Fibroblast of skin of abdomen (primary cell): ENCODE data around the gene SNTG2.

Experiments
- DNase-seq: peaks from one replicate; pipeline ENCODE4 v3.0.0-alpha.2; 2013

Gene SNTG2

DNA sequence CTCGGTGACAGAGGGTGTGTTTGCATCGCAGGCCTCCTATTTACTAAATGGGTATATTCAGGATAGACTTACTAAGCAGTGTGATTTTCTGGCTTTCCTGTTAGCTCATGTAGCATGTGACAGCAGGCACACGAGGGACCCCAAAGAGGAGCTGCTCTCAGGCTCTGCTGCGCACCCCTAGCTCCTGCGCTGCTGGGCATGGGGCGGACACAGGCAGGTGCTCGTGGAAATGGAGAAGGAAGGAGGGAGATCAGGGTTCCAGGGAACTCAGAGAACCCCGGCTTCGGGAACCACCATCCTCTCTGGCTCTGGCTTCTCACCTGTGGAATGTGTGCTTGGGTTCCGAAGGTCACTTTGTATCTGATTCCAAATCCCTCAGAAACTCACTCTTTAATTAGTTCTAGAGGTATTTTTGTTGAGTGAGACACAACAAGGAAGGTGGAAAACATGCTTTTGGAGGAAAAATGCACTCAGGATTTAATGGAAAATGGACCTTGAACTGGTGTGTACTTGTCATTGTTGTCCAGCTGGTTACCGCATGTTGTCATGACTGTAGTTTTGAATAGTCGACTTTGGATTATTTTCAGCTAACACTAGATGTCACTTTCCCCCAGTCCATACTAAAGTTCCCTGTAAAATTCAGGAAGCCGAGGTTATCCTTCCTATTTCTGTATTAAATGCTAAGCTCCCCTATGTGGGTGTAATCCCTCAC, 3.5 kb downstream of the SNTG2 start:
- DNase-seq: peak; percentile 27

DNA sequence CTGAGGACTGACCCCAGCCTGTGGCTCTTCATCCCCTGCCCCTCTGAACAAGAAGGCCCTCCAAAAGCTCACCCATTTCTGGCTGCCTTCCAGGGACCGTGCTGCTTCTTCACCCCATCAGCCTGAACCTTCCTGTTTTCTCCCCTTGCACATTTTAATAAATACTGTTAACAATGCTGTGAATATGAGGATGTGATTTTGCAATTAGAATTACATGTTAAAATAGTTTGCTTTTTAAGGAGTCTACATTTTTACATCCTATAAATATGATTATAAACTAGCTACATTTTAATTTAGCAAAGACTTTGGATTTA, 4.0 kb downstream of the SNTG2 start:
- DNase-seq: no peak

DNA sequence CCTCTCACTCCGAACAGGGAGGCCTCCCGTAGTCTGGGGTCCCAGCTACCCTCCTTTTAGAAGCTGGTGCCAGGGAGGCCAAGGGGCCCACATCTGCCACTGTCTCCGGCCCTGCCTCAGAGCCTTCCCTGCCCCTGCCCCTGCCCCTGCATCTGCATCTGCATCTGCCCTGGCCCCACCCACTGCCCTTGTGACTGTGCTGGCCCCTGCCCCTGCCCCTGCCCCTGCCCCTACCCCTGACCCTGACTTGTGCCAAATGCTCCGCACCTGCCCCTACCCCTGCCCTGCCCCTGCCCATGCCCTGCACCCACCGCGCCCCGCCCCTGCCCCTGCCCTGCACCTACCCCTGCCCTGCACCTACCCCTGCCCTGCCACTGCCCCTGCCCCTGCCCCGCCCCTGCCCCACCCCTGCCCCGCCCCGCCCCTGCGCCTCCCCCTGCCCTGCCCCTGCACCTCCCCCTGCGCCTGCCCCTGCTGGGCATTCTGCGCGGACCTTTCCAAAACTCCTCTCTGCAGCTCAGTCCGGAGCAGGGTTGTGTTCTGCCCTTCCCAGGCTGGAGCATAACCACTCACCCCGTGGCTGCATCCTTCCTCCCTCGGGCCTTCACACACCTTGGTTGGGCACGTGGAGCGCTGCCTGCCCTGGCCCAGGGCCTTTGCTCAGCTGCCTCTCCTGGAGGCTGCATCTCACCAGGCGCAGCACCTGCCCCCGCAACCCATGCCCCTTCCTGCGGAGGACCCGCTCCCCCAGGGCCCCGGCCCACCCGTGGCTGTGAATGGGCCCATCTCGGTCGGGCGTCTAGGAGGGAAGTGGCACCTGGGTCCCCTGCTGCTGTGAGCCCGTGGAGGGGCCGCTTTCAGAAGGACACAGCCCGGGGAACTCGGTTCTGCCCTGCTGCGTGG, 5.4 kb downstream of the SNTG2 start:
- no peak for DNase-seq

DNA sequence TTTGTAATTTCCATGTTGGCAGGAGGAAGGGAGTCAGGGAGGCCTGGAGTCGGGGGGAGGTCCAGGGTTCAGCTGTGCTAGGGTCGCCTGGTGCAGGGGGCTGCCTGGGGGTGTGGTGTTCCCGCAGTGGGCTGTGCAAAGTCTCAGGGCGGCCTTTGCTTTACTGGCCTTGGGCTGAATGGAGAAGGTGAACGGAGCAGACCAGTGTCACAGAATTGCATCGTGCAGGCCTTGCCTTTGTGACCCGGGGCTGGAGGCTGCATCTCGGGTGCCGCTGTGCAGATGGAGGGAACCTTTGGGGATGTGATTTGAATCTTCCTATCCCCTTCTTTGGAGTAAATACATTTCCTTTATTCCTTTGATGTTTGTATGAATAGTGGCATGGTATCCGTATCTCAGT, 8.8 kb downstream of the SNTG2 start:
- DNase-seq: no peak

DNA sequence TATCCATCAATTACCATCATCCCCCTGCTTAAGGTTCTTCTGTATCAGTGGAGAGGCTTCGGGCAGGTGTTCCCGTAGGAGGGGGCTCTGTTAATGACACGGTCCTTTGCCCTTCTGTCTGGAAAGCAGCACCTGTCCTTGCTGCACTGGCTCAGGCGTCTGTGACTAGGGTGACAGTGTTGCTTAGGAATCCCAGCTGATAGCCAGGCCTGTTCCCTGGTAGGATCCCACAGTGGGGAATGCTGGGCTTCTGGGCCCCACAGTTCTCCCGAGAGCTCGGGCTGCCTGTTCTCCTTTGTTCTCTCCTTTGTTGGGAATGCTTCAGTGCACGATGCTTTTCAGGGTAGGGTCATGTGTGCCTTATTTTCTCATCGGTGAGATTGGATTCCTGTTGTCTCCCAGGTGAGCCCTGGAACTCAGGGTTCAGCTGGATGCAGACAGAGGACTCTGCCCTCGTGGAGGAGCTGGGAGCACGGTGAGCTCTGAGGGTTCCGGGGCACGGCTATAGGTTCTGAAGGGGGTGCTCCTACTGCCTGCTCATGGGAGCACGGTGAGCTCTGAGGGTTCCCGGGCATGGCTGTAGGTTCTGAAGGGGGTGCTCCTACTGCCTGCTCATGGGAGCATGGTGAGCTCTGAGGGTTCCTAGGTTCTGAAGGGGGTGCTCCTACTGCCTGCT, 9.6 kb downstream of the SNTG2 start:
- DNase-seq: no peak

DNA sequence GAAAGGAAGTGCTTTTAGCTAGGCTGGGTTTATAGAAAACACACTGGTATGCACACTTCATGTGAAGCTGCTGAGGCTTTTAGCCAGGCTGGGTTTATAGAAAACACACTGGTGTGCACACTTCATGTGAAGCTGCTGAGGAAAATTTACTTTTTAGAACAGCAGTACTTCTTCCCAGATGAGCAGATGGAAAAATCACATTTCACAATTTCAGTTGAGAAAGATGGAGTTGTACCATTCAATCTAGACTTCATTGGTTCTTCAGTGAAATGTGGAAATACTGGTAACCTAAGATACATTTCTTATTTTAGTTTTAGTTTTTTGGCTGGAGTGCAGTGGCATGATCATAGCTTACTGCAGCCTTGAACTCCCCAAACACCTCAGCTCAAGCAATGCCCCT, 11.1 kb downstream of the SNTG2 start:
- no peak for DNase-seq

DNA sequence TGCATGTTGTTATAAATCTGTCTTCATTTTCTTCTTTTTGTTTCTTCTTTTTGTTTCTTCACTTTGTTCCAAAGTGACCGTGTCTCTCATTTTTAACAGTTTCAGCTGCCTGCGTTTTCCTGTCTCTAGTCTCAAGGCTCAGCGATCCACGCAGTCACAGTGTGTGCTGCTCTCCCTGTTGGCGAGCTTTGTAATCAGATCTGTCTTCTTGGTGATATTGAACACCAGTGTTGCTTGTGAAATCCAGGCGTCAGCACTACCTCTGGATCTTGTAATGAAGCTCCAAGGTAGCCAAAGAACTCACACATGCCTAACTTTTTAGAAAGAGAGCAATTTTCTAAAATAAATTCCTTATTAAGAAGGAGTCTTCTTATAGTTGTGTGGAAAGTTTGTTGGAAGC, 13.2 kb downstream of the SNTG2 start:
- DNase-seq: no peak

DNA sequence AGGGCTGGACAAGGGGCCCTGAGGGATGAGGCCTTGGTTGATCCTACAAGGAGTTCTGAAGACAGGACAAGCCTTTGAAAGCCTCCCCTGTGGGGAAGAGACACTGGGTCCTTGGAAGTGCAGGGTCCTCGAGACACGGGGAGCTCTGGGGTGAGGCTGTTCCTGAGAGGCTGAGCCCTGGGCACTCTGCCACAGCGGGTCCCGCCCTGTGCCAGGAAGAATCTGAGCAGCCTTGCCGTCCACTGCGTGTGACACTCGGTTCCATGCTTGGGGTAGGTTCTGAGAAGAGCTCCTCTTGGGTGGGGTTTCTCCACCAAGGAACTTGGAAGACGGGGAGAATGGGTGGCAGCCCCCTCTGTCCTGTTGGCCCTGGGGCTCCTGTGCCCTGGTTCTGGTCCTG, 13.9 kb downstream of the SNTG2 start:
- no peak for DNase-seq

DNA sequence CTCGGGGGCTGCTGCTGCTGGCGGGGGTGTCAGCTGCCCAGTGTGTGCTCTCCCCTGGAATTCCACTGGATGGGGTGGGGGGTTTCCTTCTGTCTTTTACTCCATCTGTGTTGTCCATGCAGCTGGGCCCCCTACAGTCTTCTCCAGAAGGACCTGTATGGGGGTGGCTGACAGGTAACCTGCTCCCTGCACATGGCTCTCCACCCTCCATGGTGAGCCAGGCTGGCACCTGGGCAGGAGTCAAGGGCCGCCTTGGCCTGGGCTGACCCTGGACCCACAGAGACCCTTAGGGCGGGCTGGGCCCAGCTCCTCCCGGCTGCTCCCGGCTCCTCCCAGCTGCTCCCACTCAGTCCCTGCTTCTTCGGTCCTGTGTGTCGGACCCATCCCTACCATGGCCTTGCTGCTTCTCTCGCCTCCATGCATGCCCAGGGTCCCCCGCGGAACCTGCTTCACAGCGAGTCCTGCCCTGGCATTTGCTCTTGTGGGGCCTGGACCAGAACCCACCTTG, 15.0 kb downstream of the SNTG2 start:
- DNase-seq: no peak

DNA sequence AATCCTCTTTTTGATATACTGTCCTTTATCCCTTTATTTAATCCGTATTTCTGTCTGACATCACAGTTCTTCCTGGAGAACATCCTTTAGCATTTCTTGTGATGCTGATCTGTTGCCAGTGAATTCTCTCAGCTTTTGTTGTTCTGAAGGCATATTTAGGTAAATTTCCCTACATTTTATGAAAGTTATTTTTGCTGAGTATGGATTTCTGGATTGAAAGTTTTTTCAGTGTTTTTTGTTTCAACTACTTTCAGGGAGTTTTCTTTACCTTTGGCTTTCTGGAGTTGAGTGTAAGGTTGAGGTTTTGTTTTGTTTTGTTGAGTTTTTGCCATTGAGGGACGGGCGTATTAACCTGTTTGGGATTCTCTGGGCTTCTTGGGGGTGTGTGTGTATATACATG, 22.5 kb downstream of the SNTG2 start:
- DNase-seq: no peak

DNA sequence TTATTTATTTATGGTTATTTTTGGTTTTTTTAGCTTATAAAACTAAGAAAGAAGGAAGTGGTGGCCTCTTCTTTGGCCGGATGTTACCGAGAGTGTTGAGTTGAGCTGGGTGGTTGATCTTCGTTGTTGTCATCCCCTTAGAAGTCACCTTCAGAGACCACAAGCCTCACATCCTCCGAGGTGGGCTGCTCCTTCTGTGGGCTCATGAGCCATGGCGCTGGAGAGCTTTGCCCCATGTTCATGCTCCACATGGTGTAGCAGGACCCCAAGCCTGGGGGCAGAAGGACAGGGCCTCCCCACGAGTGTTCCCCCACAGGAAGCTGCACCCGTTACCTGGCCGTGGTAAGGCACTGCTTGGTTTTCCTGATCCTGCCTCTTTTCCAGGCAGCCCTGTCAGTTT, 23.4 kb downstream of the SNTG2 start:
- DNase-seq: no peak

DNA sequence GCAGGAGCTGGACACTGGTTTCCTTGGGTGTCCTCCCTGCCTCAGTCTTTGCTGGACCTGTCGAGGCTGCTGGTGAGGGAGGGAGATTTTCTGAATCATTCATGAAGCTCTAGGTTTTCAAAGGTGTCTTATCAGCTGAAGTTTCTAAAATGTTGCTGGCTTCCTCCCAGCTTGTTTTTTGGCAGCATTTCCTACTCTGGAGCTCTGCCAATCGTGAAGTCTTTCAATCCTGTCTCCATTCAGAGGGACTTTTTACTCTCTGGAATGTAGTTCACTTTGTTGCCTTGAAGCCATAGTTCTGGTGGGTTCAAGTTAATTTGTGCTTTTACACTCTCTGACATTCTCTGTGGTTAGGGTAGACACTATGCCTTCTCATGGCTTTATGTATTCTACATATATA, 23.9 kb downstream of the SNTG2 start:
- DNase-seq: peak; percentile 22

DNA sequence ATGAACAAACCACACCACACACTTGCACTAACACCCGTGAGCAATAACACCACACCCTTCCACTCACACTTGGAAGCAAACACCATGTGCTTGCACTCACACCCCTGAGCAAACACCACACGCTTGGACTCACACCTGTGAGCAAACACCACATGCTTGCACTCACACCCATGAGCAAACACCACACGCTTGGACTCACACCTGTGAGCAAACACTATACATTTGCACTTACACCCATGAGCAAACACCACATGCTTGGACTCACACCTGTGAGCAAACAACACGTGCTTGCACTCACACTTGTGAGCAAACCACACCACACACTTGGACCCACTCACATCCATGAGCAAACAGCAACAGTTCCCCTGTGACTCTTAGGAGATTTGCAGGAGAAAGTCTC, 24.4 kb downstream of the SNTG2 start:
- no peak for DNase-seq

DNA sequence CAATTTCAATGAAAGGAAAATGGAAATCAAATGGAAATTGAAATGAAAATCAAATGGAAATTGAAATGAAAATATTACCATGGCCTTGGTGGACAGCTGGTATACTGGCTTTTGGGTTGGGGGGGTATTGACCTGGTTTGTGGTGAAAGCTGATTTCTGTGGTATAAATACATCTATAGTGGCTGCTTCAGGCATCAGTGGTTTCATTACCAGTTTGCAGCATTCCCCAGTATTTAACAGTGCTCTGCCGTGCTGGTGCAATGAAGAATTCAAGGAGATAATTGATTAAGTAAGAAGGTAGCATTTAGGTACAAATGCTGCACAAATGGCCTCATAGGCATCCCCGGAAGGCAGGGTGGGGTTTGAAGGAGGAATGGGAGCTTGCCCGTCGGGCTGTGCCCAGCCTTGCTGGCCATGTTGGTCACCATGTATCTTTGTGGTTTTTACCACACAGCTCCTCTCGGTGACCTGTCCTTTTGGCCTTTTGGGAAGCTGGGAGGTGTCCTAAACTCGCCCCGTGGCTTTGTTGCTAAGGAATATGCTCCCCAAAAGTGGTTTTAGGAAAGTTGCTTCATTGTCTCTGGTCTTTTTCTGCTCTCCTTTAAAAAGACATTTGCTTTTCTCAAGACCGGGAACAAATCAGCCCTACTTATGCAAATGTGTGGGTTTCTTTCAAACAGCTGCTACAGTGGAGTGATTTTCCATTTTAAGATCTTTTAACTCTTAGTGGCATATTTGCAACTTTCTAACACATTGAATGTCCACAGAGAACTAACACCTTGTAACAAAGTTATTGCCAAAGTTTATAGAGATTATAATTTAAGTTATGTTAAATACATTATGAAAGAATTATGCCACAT, 28.6 kb downstream of the SNTG2 start:
- DNase-seq: no peak

DNA sequence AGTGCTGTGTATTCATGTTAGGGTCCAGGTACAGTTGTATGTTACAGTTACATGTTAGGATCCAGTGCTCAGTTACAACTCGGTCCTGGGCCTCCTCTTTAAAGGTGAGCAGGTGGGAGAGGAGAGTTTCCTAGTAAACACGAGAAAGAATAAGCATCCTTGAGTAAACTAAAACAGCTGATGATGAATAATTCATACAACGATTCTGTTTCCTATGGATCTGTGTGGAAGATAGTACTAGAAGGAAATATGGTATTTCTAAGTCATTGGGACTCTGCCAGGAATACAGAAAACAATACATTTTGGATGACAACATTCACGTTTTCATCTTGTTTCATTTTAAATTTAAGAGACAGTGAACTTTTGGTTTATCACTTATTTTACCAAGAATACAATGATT, 29.5 kb downstream of the SNTG2 start:
- no peak for DNase-seq

DNA sequence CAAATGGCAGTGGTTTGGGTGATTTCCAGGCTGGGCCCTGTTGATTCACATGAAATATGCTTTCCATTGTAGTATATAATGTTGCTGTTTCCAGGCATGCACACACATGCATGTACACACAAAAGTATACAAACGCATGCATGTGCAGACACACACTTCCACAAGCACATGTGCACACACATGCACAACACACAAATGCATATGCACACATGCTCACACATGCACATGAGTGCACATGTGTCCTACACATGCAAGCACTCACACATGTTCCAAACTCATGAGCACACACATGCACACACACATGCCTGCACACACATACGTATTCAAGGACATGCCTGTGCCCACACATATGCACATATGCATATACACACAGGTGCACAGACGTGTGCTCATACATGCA, 30.6 kb downstream of the SNTG2 start:
- DNase-seq: no peak

DNA sequence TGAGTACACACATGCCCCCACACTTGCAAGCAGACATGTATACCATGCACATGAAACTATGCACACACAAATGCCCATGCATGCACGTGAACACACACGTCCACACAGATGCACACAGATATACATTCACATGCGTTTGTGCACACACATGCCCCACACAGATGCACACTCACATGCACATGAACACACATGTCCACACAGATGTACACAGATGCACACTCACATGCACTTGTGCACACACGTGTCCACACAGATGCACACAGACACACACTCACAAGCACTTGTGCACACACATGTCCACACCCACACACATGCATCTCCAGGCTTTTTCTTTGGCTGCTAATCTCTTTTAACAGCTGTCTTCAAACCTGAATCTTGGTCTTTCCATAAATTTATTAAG, 31.1 kb downstream of the SNTG2 start:
- DNase-seq: no peak

DNA sequence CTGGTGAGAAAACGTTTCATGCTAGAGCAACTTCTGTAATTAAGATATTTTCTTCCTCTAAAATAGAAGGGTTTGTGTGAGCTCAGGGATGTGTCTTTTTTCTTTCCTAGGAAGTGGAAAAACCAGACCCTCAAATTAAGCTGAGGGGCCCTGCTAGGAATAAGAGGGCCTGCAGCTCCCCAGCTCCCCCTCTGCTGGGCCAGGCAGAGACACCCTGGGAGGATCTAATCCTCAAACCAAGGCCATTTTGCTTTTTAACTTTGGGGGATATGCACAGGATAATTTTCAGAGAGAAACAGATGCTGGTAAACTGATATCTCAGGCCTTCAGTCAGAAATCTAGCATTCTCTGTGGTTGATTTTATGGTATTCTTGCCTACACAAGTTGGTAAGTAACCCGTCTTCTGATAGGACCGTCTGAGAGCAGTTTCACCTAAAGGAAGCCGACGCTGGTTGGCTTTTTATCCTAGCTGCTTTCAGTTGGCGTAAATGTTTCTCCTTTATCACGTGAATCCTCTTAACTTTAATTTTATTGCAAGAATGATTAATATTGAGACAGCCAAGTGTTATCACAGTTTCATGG, 34.8 kb downstream of the SNTG2 start:
- no peak for DNase-seq

DNA sequence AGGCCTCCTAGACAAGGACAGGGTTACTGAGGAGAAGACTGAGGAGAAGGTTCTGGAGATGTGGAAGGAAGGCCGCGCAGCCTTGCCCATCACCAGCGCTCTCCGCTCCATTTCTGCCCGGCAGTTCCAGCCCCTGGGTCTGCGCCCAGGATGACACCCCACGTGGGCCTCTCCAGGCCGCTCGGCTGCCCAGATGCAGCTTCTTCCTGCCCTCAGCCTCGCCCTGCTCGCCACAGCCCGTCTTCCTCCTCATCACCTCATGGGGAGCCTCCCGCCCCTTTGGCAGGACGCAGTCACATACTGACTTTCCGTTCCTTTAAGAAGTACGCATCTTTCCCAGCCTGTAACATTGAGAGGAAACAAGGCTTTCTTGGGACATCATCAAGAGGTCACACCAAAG, 37.1 kb downstream of the SNTG2 start:
- no peak for DNase-seq

DNA sequence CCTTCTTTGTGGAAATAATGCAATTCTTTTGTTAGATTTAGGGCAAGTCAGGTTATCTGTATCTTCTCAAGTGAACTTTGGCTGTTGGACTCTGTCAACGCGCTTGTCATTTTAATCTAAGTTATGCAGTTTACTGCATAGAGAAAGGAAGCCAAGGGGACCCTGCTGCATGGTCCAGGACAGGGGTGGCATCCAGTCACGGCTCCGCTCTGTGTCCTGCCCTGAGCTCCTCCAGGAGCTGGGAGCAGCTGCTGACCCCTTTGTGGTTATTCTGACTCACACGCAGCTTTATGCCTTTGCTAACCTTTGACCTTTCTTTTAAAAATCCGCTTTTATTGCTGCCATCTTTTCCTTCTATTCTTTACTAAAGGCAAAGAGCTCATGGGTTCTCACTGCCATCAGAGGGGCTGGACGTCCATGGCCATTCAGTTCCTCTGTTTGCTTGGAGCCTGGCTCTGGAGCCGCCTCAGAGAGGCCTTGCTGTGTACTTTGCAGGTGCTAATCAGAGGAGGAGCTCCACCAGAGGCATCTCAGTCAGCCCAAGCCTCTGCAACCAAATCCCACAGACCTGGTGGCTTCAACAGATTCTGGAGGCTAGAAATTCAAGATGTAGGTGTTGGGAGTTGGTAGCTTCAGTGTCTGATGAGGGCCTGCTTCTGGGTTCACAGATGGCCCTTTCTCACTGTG, 39.3 kb downstream of the SNTG2 start:
- no peak for DNase-seq

DNA sequence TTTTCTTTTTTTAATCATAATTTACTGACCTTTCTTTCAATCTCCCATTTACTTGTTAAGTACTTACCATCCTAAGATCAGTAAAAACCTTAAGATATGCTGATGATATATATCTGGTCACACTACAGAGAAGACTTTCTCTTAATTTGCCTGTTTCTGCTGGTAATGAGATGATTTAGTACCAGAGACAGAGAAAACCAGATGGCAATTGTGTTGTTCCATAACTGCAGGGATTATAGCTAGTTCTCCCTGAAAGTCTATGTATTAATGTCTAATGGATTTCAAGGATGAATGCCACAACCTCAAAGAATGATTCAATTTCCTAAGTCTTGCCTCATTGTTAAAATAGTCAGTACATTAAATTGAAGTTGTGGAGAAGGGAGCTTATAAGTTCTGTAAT, 40.3 kb downstream of the SNTG2 start:
- peak; percentile 28 for DNase-seq

DNA sequence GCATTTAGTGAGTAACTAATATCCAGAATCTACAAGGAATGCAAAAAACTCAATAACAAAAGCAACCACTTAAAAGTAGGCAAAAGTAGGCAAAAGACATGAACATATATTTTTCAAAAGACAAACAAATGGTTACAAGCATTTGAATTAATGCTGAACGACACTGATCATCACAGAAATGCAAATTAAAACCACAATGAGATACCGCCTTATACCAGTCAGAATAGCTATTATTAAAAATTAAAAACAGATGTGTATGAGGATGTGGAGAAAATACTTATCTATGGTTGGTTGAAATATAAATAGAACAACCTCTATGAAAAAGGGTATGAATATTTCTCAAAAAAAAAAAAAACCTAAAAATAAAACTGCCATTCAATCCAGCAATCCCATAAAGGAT, 51.7 kb downstream of the SNTG2 start:
- DNase-seq: peak; percentile 35
